GM18868 (cell line): ENCODE measurements around the gene LRRN2.
"Not testable (repeated sequence)": the region's sequence is repeated elsewhere in the genome, so short reads cannot be mapped to it uniquely, and the experiment has no call there.

Source experiments
- ATAC-seq: cut with Tn5 transposase; IDR thresholded peaks from one replicate; pipeline ENCODE4 v1.9.1; 2021; ENCODE audit warnings: mild to moderate bottlenecking, moderate library complexity; ENCODE audit not compliant: unreplicated experiment

LRRN2 gene

GRCh38 chr1:204634260-204634910 is 51.2 kb downstream of the LRRN2 start:
- no peak for ATAC-seq

GRCh38 chr1:204633665-204634064 is 51.9 kb downstream of the LRRN2 start:
- no peak for ATAC-seq

GRCh38 chr1:204630132-204630905 is 55.2 kb downstream of the LRRN2 start:
- ATAC-seq = no peak

- not testable (repeated sequence) for ATAC-seq
These were observed 56.1 kb downstream of the LRRN2 start for GRCh38 chr1:204629459-204629858.

- no peak for ATAC-seq
These were observed 56.7 kb downstream of the LRRN2 start for GRCh38 chr1:204628868-204629267.

- no peak for ATAC-seq
These were observed 58.1 kb downstream of the LRRN2 start for GRCh38 chr1:204627436-204627835.

- ATAC-seq = no peak
These were observed 59.2 kb downstream of the LRRN2 start for GRCh38 chr1:204626381-204626780.

GRCh38 chr1:204624631-204625216 is 60.8 kb downstream of the LRRN2 start:
- no peak for ATAC-seq

GRCh38 chr1:204623894-204624361 is 61.6 kb downstream of the LRRN2 start:
- no peak for ATAC-seq

GRCh38 chr1:204623365-204623893 is 62.1 kb downstream of the LRRN2 start:
- ATAC-seq = no peak

GRCh38 chr1:204621996-204622395 is 63.5 kb downstream of the LRRN2 start:
- ATAC-seq = no peak

- no peak for ATAC-seq
These were observed 64.1 kb downstream of the LRRN2 start for GRCh38 chr1:204621396-204621795.

- no peak for ATAC-seq
These were observed 65.8 kb downstream of the LRRN2 start for GRCh38 chr1:204619721-204620120.

GRCh38 chr1:204618148-204618760 is 67.3 kb downstream of the LRRN2 start:
- no peak for ATAC-seq

GRCh38 chr1:204617256-204618147 is 68.0 kb downstream of the LRRN2 start:
- no peak for ATAC-seq

- ATAC-seq = no peak
These were observed 68.9 kb downstream of the LRRN2 start for GRCh38 chr1:204616641-204617040.

- no peak for ATAC-seq
These were observed 69.7 kb downstream of the LRRN2 start for GRCh38 chr1:204615881-204616280.

- ATAC-seq = no peak
These were observed 71.9 kb downstream of the LRRN2 start for GRCh38 chr1:204613636-204614035.

- no peak for ATAC-seq
These were observed 73.2 kb downstream of the LRRN2 start for GRCh38 chr1:204612326-204612725.

GRCh38 chr1:204611036-204611435 is 74.5 kb downstream of the LRRN2 start:
- no peak for ATAC-seq
